Osteoblast (primary cell): ENCODE data around the gene LIMA1. TPM values are rescaled to one million over a fixed set of nuclear protein-coding genes. Genes with fewer than 3 reads are reported as not detected.

Experiments
- DNase-seq: peaks from one replicate; pipeline ENCODE4 v3.0.0; 2011; ENCODE audit warnings: low spot score, mixed read lengths; ENCODE audit not compliant: insufficient read length; ENCODE audit errors: missing footprints
- H2AFZ ChIP-seq: 2 replicates; pipeline ENCODE4 v1.6.0; 2011; ENCODE audit warnings: mild to moderate bottlenecking, low read length
- H3K27ac ChIP-seq: 2 replicates; pipeline ENCODE4 v1.5.1; 2011; ENCODE audit warnings: mild to moderate bottlenecking, low read depth, low read length, moderate library complexity
- H3K27me3 ChIP-seq: 2 replicates; pipeline ENCODE4 v1.6.0; 2012; ENCODE audit warnings: mild to moderate bottlenecking, control low read depth, inconsistent platforms, low read length, moderate library complexity; ENCODE audit not compliant: insufficient read depth
- H3K36me3 ChIP-seq: 2 replicates; pipeline ENCODE4 v1.5.1; 2011; ENCODE audit warnings: mild to moderate bottlenecking, low read length, control low read depth, moderate library complexity; ENCODE audit not compliant: insufficient read depth
- H3K4me1 ChIP-seq: 2 replicates; pipeline ENCODE4 v1.5.1; 2011; ENCODE audit warnings: mild to moderate bottlenecking, low read length, control low read depth, moderate library complexity; ENCODE audit not compliant: insufficient read depth
- H3K4me2 ChIP-seq: 2 replicates; pipeline ENCODE4 v1.6.0; 2011; ENCODE audit warnings: mild to moderate bottlenecking, low read length; ENCODE audit not compliant: insufficient read depth
- H3K4me3 ChIP-seq: fragments of 200-600 bp; sonication (generic); 3 replicates; pipeline ENCODE4 v1.5.1; 2012; ENCODE audit warnings: mild to moderate bottlenecking, low read length, inconsistent platforms; ENCODE audit not compliant: insufficient read depth
- H3K79me2 ChIP-seq: 2 replicates; pipeline ENCODE4 v1.6.0; 2012; ENCODE audit warnings: mild to moderate bottlenecking, low read length, control low read depth, inconsistent platforms; ENCODE audit not compliant: insufficient read depth
- H3K9me3 ChIP-seq: 2 replicates; pipeline ENCODE4 v1.5.1; 2011; ENCODE audit warnings: low read depth, low read length, control low read depth
- H4K20me1 ChIP-seq: 2 replicates; pipeline ENCODE4 v1.6.0; 2012; ENCODE audit warnings: mild to moderate bottlenecking, low read length, control low read depth; ENCODE audit not compliant: insufficient read depth
- total RNA-seq: library from RNA; depleted of rRNA; stranded (reverse); fragments of >200 nt; gene quantifications from 2 replicates; pipeline ENCODE4 v1.2.3, GENCODE V29; 2012
- TF ChIP-seq, protein P1 (sequence below): IDR thresholded peaks from 2 replicates; pipeline ENCODE4 v1.5.1; 2011; ENCODE audit warnings: mild to moderate bottlenecking, low read depth, low read length, moderate library complexity; ENCODE audit errors: extremely low read depth

LIMA1 gene
- total RNA-seq, 1 donor, result 433 TPM

DNA sequence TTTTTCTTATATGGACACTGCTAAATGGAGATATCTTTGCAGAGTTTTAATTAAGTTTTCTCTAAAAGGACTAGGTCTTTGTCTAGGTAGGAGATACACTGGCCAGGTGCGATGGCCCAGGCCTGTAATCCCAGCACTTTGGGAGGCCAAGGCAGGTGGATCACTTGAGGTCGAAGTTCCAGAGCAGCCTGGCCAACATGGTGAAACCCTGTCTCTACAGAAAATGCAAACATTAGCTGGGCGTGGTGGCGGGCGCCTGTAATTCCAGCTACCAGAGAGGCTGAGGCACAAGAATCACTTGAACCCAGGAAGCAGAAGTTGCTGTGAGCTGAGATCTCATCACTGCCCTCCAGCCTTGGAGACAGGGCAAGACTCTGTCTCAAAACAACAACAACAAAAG is 99.1 kb downstream of the LIMA1 start:
- TF ChIP-seq, protein P1, sequence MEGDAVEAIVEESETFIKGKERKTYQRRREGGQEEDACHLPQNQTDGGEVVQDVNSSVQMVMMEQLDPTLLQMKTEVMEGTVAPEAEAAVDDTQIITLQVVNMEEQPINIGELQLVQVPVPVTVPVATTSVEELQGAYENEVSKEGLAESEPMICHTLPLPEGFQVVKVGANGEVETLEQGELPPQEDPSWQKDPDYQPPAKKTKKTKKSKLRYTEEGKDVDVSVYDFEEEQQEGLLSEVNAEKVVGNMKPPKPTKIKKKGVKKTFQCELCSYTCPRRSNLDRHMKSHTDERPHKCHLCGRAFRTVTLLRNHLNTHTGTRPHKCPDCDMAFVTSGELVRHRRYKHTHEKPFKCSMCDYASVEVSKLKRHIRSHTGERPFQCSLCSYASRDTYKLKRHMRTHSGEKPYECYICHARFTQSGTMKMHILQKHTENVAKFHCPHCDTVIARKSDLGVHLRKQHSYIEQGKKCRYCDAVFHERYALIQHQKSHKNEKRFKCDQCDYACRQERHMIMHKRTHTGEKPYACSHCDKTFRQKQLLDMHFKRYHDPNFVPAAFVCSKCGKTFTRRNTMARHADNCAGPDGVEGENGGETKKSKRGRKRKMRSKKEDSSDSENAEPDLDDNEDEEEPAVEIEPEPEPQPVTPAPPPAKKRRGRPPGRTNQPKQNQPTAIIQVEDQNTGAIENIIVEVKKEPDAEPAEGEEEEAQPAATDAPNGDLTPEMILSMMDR, result no peak
- H3K36me3 ChIP-seq, result peaks cover 68% of the 10 kb centered on the region
- no peak overlapping the region for H3K4me3 ChIP-seq
- no peaks in the 10 kb centered on the region for H3K9me3 ChIP-seq
- no peaks in the 10 kb centered on the region for H3K27me3 ChIP-seq
- peak overlapping the region; percentile 31 for H3K27ac ChIP-seq
- no peak for DNase-seq
- no peak overlapping the region for H2AFZ ChIP-seq
- no peaks in the 10 kb centered on the region for H4K20me1 ChIP-seq
- H3K4me1 ChIP-seq, result peaks cover 58% of the 10 kb centered on the region
- H3K79me2 ChIP-seq, result peaks cover 46% of the 10 kb centered on the region
- H3K4me2 ChIP-seq, result no peak overlapping the region

DNA sequence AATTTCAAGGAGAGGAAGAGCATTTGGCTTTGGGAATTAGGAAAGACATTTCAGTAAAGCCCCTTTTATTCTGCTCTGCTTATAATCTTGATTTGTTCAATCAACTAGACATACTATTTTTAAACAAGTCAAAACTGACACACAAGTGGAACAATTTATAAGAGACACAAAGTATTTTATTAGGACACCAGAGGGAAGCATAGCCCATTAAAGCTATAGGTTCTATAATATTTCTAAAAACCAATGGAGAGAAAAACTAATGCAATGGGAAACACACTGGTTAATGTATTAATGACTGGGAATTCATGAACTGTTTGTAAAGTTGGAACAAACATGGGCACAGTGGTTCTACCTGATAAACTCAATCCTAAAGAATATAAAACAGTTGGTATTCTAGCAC is 100.9 kb downstream of the LIMA1 start:
- no peak overlapping the region for H3K4me2 ChIP-seq
- peaks cover 73% of the 10 kb centered on the region for H3K36me3 ChIP-seq
- no peak for DNase-seq
- H3K27me3 ChIP-seq, result no peaks in the 10 kb centered on the region
- TF ChIP-seq, protein P1, result no peak
- H3K79me2 ChIP-seq, result peaks cover 39% of the 10 kb centered on the region
- no peak overlapping the region for H3K27ac ChIP-seq
- no peak overlapping the region for H2AFZ ChIP-seq
- no peaks in the 10 kb centered on the region for H3K9me3 ChIP-seq
- H3K4me3 ChIP-seq, result no peak overlapping the region
- peaks cover 2% of the 10 kb centered on the region for H4K20me1 ChIP-seq
- H3K4me1 ChIP-seq, result peaks cover 40% of the 10 kb centered on the region

DNA sequence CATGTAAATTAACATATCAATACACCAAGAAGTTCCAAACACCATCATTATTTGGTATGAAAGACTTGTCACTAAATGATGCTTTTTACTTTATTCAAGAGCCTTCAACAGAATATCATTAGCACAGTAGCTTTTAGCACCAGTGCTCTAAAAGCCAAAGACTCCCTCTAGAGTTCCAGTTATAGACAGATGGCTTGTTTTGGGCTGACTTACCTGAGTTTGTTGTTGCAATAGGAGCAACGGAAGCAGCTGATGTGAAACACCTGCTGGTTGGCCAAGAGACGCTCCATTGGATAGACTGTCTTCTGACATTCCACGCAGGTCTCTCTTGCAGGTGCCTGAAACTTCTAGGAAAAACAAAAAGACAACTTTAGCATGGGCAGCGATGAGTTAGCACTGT is 101.6 kb downstream of the LIMA1 start:
- no peak overlapping the region for H3K27ac ChIP-seq
- H3K9me3 ChIP-seq, result no peaks in the 10 kb centered on the region
- H3K79me2 ChIP-seq, result peaks cover 41% of the 10 kb centered on the region
- TF ChIP-seq, protein P1, result no peak
- H3K4me2 ChIP-seq, result no peak overlapping the region
- no peak overlapping the region for H3K4me3 ChIP-seq
- DNase-seq, result peak; percentile 27
- no peaks in the 10 kb centered on the region for H3K27me3 ChIP-seq
- peaks cover 81% of the 10 kb centered on the region for H3K36me3 ChIP-seq
- H4K20me1 ChIP-seq, result peaks cover 2% of the 10 kb centered on the region
- peaks cover 32% of the 10 kb centered on the region for H3K4me1 ChIP-seq
- no peak overlapping the region for H2AFZ ChIP-seq

DNA sequence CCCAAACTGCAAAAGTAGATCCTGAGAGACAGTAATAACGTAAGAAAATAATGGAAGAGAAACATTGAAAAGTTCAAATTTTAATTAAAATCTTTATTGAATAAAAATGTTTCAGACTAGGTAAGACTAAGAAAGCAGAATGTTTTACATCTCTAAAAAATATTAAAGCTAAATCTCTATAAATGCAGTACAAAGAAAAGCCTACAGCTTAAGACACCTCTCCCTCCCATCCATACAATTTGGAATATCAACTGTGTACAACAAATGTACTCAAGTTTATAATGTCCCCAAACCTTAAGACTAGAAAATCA is 107.6 kb downstream of the LIMA1 start:
- TF ChIP-seq, protein P1, result no peak
- Histone ChIP-seq H3K4me3 (no peak overlapping the region), H4K20me1 (peaks cover 2% of the 10 kb centered on the region), H3K4me2 (no peak overlapping the region), H3K79me2 (peaks cover 4% of the 10 kb centered on the region), H3K36me3 (peaks cover 56% of the 10 kb centered on the region), H2AFZ (no peak overlapping the region), H3K4me1 (no peaks in the 10 kb centered on the region), H3K9me3 (no peaks in the 10 kb centered on the region), H3K27ac (no peak overlapping the region), H3K27me3 (no peaks in the 10 kb centered on the region)
- DNase-seq, result no peak
